Transverse colon (tissue), 3 donors: ENCODE measurements around the gene SHISAL1.

Source experiments
- CTCF ChIP-seq, 5 experiments: fragments of 200-600 bp in 3 of 5; fragments of 450-650 bp in 2 of 5; sonication (generic) in 3 of 5; IDR thresholded peaks; 1 replicate in 2 of 5; 2 replicates in 3 of 5; pipeline ENCODE4 v1.5.1; 2016 to 2017; ENCODE audit warnings: antibody characterized with exemption in 5 of 5, inconsistent platforms in 3 of 5, mild to moderate bottlenecking in 2 of 5, moderate library complexity in 1 of 5
- EP300 ChIP-seq: sonication (generic); formaldehyde crosslinking; IDR thresholded peaks from one replicate; pipeline ENCODE4 v1.6.1; 2017; ENCODE audit warnings: antibody characterized with exemption, low read depth
- POLR2A ChIP-seq: fragments of 450-650 bp; IDR thresholded peaks from one replicate; pipeline ENCODE4 v1.6.1; 2016; ENCODE audit warnings: antibody characterized with exemption, mild to moderate bottlenecking, moderate library complexity

- TF ChIP-seq CTCF (IDR thresholded peaks at IDR 0.05) (no peak), POLR2A (no peak), EP300 (no peak)
Observed at GRCh38 chr22:44261861-44262595, 50.7 kb downstream of the SHISAL1 start.
